Measurements from ENCODE around the gene CMTM4. TPM values are rescaled to one million over a fixed set of nuclear protein-coding genes. Genes with fewer than 3 reads are reported as not detected.

Gene CMTM4
- total and polyA plus RNA-seq, 2 of the 8 experiments (the other 6 are each of a cell fraction or from before 2014, with no cell fraction given): 35.3 to 51.7 TPM

GRCh38 chr16:66587881-66588600, 108.5 kb downstream of the CMTM4 start (continued):
- TF ChIP-seq SIX5 (IDR thresholded peaks at IDR 0.05; ENCODE audit: low read depth, low read length): no peak
- TF ChIP-seq HDAC6 (IDR thresholded peaks at IDR 0.05; ENCODE audit: low read depth, low read length): no peak
- TF ChIP-seq ATF3 (IDR thresholded peaks at IDR 0.05; ENCODE audit: insufficient read depth, low read depth, low read length): no peak
- no peak for TF ChIP-seq NANOG (IDR thresholded peaks at IDR 0.05; ENCODE audit: insufficient read depth, low read depth, low read length, poor library complexity, severe bottlenecking)
- TF ChIP-seq BCL11A (IDR thresholded peaks at IDR 0.05; ENCODE audit: low read depth in 2 of 2, low read length in 2 of 2): no peak

All from H1 (cell line).